Urothelium cell line (cell line): ENCODE results near the gene USP37.
"Not testable (repeated sequence)": the region's sequence is repeated elsewhere in the genome, so short reads cannot be mapped to it uniquely, and the experiment has no call there.

Experiments used
- DNase-seq: peaks from one replicate; pipeline ENCODE4 v3.0.0; 2011; ENCODE audit warnings: low spot score, mixed read lengths
- FAIRE-seq: peaks from 2 replicates; lab custom pipeline; 2011; peaks lifted over from hg19 to GRCh38; lab: Jason Lieb, UNC

The USP37 gene

GRCh38 chr2:218554225-218554624 lies 13.9 kb downstream of the USP37 start:
- FAIRE-seq, DNase-seq: not testable (repeated sequence)

- FAIRE-seq (no peak), DNase-seq (no peak)
Measured at GRCh38 chr2:218547978-218548377, 20.2 kb downstream of the USP37 start.

- DNase-seq (no peak), FAIRE-seq (no peak)
Measured at GRCh38 chr2:218547511-218547910, 20.6 kb downstream of the USP37 start.

- FAIRE-seq, result no peak
- no peak for DNase-seq
Measured at GRCh38 chr2:218546012-218546411, 22.1 kb downstream of the USP37 start.

GRCh38 chr2:218540015-218540414 lies 28.1 kb downstream of the USP37 start:
- FAIRE-seq (no peak), DNase-seq (no peak)

- DNase-seq, result no peak
- no peak for FAIRE-seq
Measured at GRCh38 chr2:218536804-218537494, 31.2 kb downstream of the USP37 start.

GRCh38 chr2:218529990-218530389 lies 38.2 kb downstream of the USP37 start:
- FAIRE-seq (no peak), DNase-seq (no peak)

- DNase-seq, FAIRE-seq: not testable (repeated sequence)
Measured at GRCh38 chr2:218528409-218528808, 39.7 kb downstream of the USP37 start.

GRCh38 chr2:218523651-218524050 lies 44.5 kb downstream of the USP37 start:
- DNase-seq, result no peak
- FAIRE-seq, result no peak

- no peak for FAIRE-seq
- DNase-seq, result no peak
Measured at GRCh38 chr2:218518876-218519275, 49.3 kb downstream of the USP37 start.

- no peak for DNase-seq
Measured at GRCh38 chr2:218517434-218518206, 50.5 kb downstream of the USP37 start.

GRCh38 chr2:218516614-218517013 lies 51.5 kb downstream of the USP37 start:
- FAIRE-seq (no peak), DNase-seq (peak; percentile 12)

More at GRCh38 chr2:218517434-218518206, 50.5 kb downstream of the USP37 start:
- FAIRE-seq, result no peak

GRCh38 chr2:218513676-218514075 lies 54.5 kb downstream of the USP37 start:
- DNase-seq (no peak), FAIRE-seq (no peak)

- DNase-seq, result no peak
- FAIRE-seq, result no peak
Measured at GRCh38 chr2:218508299-218508698, 59.9 kb downstream of the USP37 start.

- DNase-seq, result no peak
Measured at GRCh38 chr2:218505754-218506371, 62.3 kb downstream of the USP37 start.

GRCh38 chr2:218501665-218502064 lies 66.5 kb downstream of the USP37 start:
- FAIRE-seq, result no peak
- no peak for DNase-seq

More at GRCh38 chr2:218505754-218506371, 62.3 kb downstream of the USP37 start:
- no peak for FAIRE-seq

GRCh38 chr2:218500501-218501060 lies 67.6 kb downstream of the USP37 start:
- DNase-seq (no peak), FAIRE-seq (no peak)

- FAIRE-seq, result no peak
- DNase-seq, result no peak
Measured at GRCh38 chr2:218485986-218486667, 82.0 kb downstream of the USP37 start.

- no peak for DNase-seq
- FAIRE-seq, result no peak
Measured at GRCh38 chr2:218482651-218483050, 85.5 kb downstream of the USP37 start.

- FAIRE-seq, result no peak
Measured at GRCh38 chr2:218479595-218479994, 88.6 kb downstream of the USP37 start.

GRCh38 chr2:218478544-218478943 lies 89.6 kb downstream of the USP37 start:
- FAIRE-seq, result no peak
- no peak for DNase-seq

More at GRCh38 chr2:218479595-218479994, 88.6 kb downstream of the USP37 start:
- no peak for DNase-seq
